LNCAP (cell line): ENCODE results near the gene ATP2B2.

Experiments
- CTCF ChIP-seq: fragments of 450-650 bp; IDR thresholded peaks from 2 replicates; pipeline ENCODE4 v1.5.1; 2017; ENCODE audit warnings: mild to moderate bottlenecking

The ATP2B2 gene

GRCh38 chr3:10299679-10300078 is 205.7 kb downstream of the ATP2B2 start:
- no peak for TF ChIP-seq CTCF

GRCh38 chr3:10299175-10299574 is 206.2 kb downstream of the ATP2B2 start:
- no peak for TF ChIP-seq CTCF

- TF ChIP-seq CTCF: no peak
Measured at GRCh38 chr3:10294030-10294586, 211.3 kb downstream of the ATP2B2 start.

GRCh38 chr3:10292505-10293419 is 212.6 kb downstream of the ATP2B2 start, which contains the start of gene GHRL:
Gene GHRL, minus strand, starts transcription at chr3:10292947. Its CDS starts 2,767 bp downstream, at chr3:10290180.
- no peak for TF ChIP-seq CTCF

GRCh38 chr3:10291641-10292040 is 213.7 kb downstream of the ATP2B2 start:
- TF ChIP-seq CTCF: no peak

- no peak for TF ChIP-seq CTCF
Measured at GRCh38 chr3:10290481-10291176, 214.8 kb downstream of the ATP2B2 start.

- TF ChIP-seq CTCF: no peak
Measured at GRCh38 chr3:10289787-10290355, 215.5 kb downstream of the ATP2B2 start.
